Esophagus muscularis mucosa (tissue), 4 donors: ENCODE data around the gene DSTN. TPM values are rescaled to one million over a fixed set of nuclear protein-coding genes. Genes with fewer than 3 reads are reported as not detected.
A peak's percentile ranks its signal among the peaks of the same experiment; 100 is the strongest.

ENCODE experiments used
- DNase-seq: peaks from one replicate; pipeline ENCODE4 v3.0.0-alpha.2; 2017; ENCODE audit errors: extremely low spot score
- H3K27ac ChIP-seq, 4 donors: fragments of 200-600 bp; sonication (generic); replicated peaks in 1 of 4; 1 replicate in 3 of 4; 2 replicates in 1 of 4; pipeline ENCODE4 v1.5.1; 2016 to 2019; ENCODE audit warnings: mild to moderate bottlenecking in 1 of 4
- H3K27me3 ChIP-seq, 4 donors: fragments of 200-600 bp; sonication (generic); one replicate each; pipeline versions ENCODE4 v1.5.1 to v1.6.0; 2016 to 2019
- H3K36me3 ChIP-seq, 4 donors: fragments of 200-600 bp; sonication (generic); one replicate each; pipeline ENCODE4 v1.5.1; 2016 to 2019
- H3K4me1 ChIP-seq, 4 donors: fragments of 200-600 bp; sonication (generic); one replicate each; pipeline ENCODE4 v1.5.1; 2016 to 2019
- H3K4me3 ChIP-seq, 4 donors: fragments of 200-600 bp; sonication (generic); 1 replicate in 2 of 4; 2 replicates in 2 of 4; pipeline ENCODE4 v1.5.1; 2016 to 2019; ENCODE audit warnings: mild to moderate bottlenecking in 4 of 4, moderate library complexity in 1 of 4
- H3K9me3 ChIP-seq, 4 donors: fragments of 200-600 bp; sonication (generic); 1 replicate in 3 of 4; 2 replicates in 1 of 4; pipeline ENCODE4 v1.5.1; 2016 to 2019
- CTCF ChIP-seq, 3 experiments: fragments of 200-600 bp in 2 of 3; fragments of 450-650 bp in 1 of 3; sonication (generic) in 2 of 3; IDR thresholded peaks; one replicate each; pipeline ENCODE4 v1.5.1; 2017 to 2019; ENCODE audit warnings: antibody characterized with exemption in 3 of 3, mild to moderate bottlenecking in 2 of 3, moderate library complexity in 1 of 3
- EP300 ChIP-seq: sonication (generic); formaldehyde crosslinking; IDR thresholded peaks from one replicate; pipeline ENCODE4 v1.6.1; 2017; ENCODE audit warnings: antibody characterized with exemption
- POLR2A ChIP-seq: fragments of 450-650 bp; IDR thresholded peaks from one replicate; pipeline ENCODE4 v1.6.1; 2017; ENCODE audit warnings: antibody characterized with exemption, moderate library complexity, mild to moderate bottlenecking, low read depth
- POLR2AphosphoS5 ChIP-seq, 2 donors: sonication (generic); formaldehyde crosslinking; IDR thresholded peaks; one replicate each; pipeline ENCODE4 v1.6.1; 2017; ENCODE audit warnings: antibody characterized with exemption in 2 of 2
- WGBS: methylation state at CpG from one replicate; pipeline ENCODE4 v1.1.5; 2018; 5-methylcytosine and 5-hydroxymethylcytosine counted together
- intact Hi-C: fragments of 100-400 bp; cut with DNase I; formaldehyde crosslinking; loops from one replicate; pipeline ENCODE4 v1.15.1; 2023
- total RNA-seq, 4 donors: library from RNA; depleted of rRNA; stranded (reverse); fragments of >200 nt; gene quantifications; one replicate each; pipeline versions ENCODE4 v1.1.0 to v1.2.1, GENCODE V29; 2016

The DSTN gene
- 1,000 to 10,000 TPM; 2,370 to 3,630 (median 3,339) TPM for total RNA-seq

GRCh38 chr20:17569616-17570346 lies at the start of gene DSTN:
TSS of gene DSTN (plus strand) at chr20:17570075. CDS start at chr20:17570209, 134 bp downstream.
- Histone ChIP-seq H3K36me3 (no peaks in the 10 kb centered on the region), H3K27ac (peak within 1 kb of the TSS; percentile 94 to 100 (median 100)), H3K27me3 (no peaks in the 10 kb centered on the region), H3K4me1 (peaks cover 34 to 66% (median 60%) of the 10 kb centered on the region in 4 donors), H3K4me3 (peak within 1 kb of the TSS; percentile 74 to 99 (median 96)), H3K9me3 (no peaks in the 10 kb centered on the region)
- TF ChIP-seq POLR2A = peak; percentile 96
- TF ChIP-seq EP300 = peak; percentile 61
- no peak for TF ChIP-seq CTCF (IDR thresholded peaks at IDR 0.05)
- TF ChIP-seq POLR2AphosphoS5 (IDR thresholded peaks at IDR 0.05) = peak; percentile 99 to 100
- intact Hi-C loops = loop anchor here (5.0 kb wide), 1 partner anchor 32 kb away; no protein-coding TSS in a partner anchor
- peak; percentile 98 for DNase-seq
- 0% methylated on average over 14 of the region's 70 CpGs for WGBS

GRCh38 chr20:17520583-17520982 lies 49.3 kb upstream of the DSTN start:
- H3K4me3 ChIP-seq = no peak overlapping the region
- WGBS = 50% methylated on average over 3 of the region's 3 CpGs

GRCh38 chr20:17522528-17522927 lies 47.3 kb upstream of the DSTN start:
- no peak for DNase-seq
- intact Hi-C loops = loop anchor here (5.0 kb wide), 1 partner anchor 100 kb away; no protein-coding TSS in a partner anchor
- Histone ChIP-seq H3K27me3 (no peaks in the 10 kb centered on the region), H3K4me3 (no peak overlapping the region), H3K4me1 (no peaks in the 10 kb centered on the region), H3K9me3 (no peaks in the 10 kb centered on the region), H3K36me3 (no peaks in the 10 kb centered on the region), H3K27ac (no peak overlapping the region)
- 93% methylated on average over 3 of the region's 3 CpGs for WGBS
- TF ChIP-seq POLR2A (no peak), EP300 (no peak), CTCF (IDR thresholded peaks at IDR 0.05) (no peak), POLR2AphosphoS5 (IDR thresholded peaks at IDR 0.05) (no peak)

More at GRCh38 chr20:17520583-17520982, 49.3 kb upstream of the DSTN start:
- no peaks in the 10 kb centered on the region for H3K27me3 ChIP-seq
- H3K27ac ChIP-seq = no peak overlapping the region
- H3K9me3 ChIP-seq = no peaks in the 10 kb centered on the region
- no peaks in the 10 kb centered on the region for H3K4me1 ChIP-seq
- DNase-seq = no peak
- no peaks in the 10 kb centered on the region for H3K36me3 ChIP-seq
- intact Hi-C loops = loop anchor here (5.0 kb wide), 1 partner anchor 102 kb away; no protein-coding TSS in a partner anchor
- no peak for TF ChIP-seq CTCF (IDR thresholded peaks at IDR 0.05)
- no peak for TF ChIP-seq POLR2AphosphoS5 (IDR thresholded peaks at IDR 0.05)
- TF ChIP-seq EP300 = no peak
- TF ChIP-seq POLR2A = no peak

- Histone ChIP-seq H3K9me3 (no peaks in the 10 kb centered on the region), H3K27ac (no peak overlapping the region), H3K4me3 (no peak overlapping the region), H3K27me3 (no peaks in the 10 kb centered on the region), H3K4me1 (no peaks in the 10 kb centered on the region), H3K36me3 (no peaks in the 10 kb centered on the region)
- intact Hi-C loops = loop anchor here (5.0 kb wide), 1 partner anchor 99 kb away; no protein-coding TSS in a partner anchor
- TF ChIP-seq EP300 (no peak), POLR2A (no peak), POLR2AphosphoS5 (IDR thresholded peaks at IDR 0.05) (no peak), CTCF (IDR thresholded peaks at IDR 0.05) (no peak)
- WGBS = 64% methylated on average over 5 of the region's 5 CpGs
- DNase-seq = no peak
Measured at GRCh38 chr20:17523326-17523725, 46.5 kb upstream of the DSTN start.
